ENCODE measurements around the gene DCBLD1. TPM values are rescaled to one million over a fixed set of nuclear protein-coding genes. Genes with fewer than 3 reads are reported as not detected.

Gene DCBLD1
- total and polyA plus RNA-seq, 2 of the 4 experiments (the other 2 are of a cell fraction): 21.1 to 27.8 TPM

- TF ChIP-seq USF2 (IDR thresholded peaks at IDR 0.05; ENCODE audit: low read depth, low read length) (peak; percentile 13; the same call in 1 of the 2 replicates), BHLHE40 (IDR thresholded peaks at IDR 0.05; ENCODE audit: low read depth, low read length) (peak; percentile 87)
Measured at GRCh38 chr6:117483004-117483644, 650 bp downstream of the DCBLD1 start (continued).

GRCh38 chr6:117483645-117484016, 1.2 kb downstream of the DCBLD1 start:
- ATAC-seq (ENCODE audit: low read depth): no peak
- CTCF ChIA-PET: interaction anchor here (0.8 to 1.8 kb wide), 4 partner anchors 10 to 75 kb away, joined by 3 to 5 read pairs (median 4); no protein-coding TSS in a partner anchor

More at GRCh38 chr6:117483645-117484016, 1.2 kb downstream of the DCBLD1 start:
- H3K4ac ChIP-seq (ENCODE audit: low read depth, low read length): peak overlapping the region; percentile 97
- H3K4me1 ChIP-seq (ENCODE audit: control insufficient read depth, insufficient read depth, low read length): peaks cover 9% of the 10 kb centered on the region
- H3K27ac ChIP-seq (ENCODE audit: insufficient read depth, low read length): peak overlapping the region; percentile 87
- H3K14ac ChIP-seq (replicated peaks; ENCODE audit: low read depth, low read length): peak overlapping the region; percentile 97
- intact Hi-C loops (cut with micrococcal nuclease): loop anchor here (2.0 kb wide), 3 partner anchors 33 to 73 kb away; no protein-coding TSS in a partner anchor
- H2BK20ac ChIP-seq (ENCODE audit: low read depth, low read length): peak overlapping the region; percentile 80; the same call in 1 of the 2 replicates
- peak overlapping the region; percentile 73 to 85; a peak in 3 of 4 replicates for H4K8ac ChIP-seq (ENCODE audit: low read depth in 2 of 2, low read length in 2 of 2)
- TF ChIP-seq MXI1 (IDR thresholded peaks at IDR 0.05; ENCODE audit: borderline replicate concordance, low read depth, low read length) (peak; percentile 88), BHLHE40 (IDR thresholded peaks at IDR 0.05; ENCODE audit: low read depth, low read length) (no peak)
- peak overlapping the region; percentile 56; the same call in 1 of the 2 replicates for H2AK5ac ChIP-seq (ENCODE audit: low read depth, low read length)
- no CpG with 5 or more reads among the region's 7 CpGs for WGBS, 2 experiments (ENCODE audit: extremely low coverage in 2 of 2, insufficient read length in 1 of 2)
- peak overlapping the region; percentile 94 for H2AK9ac ChIP-seq (replicated peaks; ENCODE audit: low read depth, low read length, poor library complexity)
- H2BK120ac ChIP-seq (ENCODE audit: low read depth, low read length): peak overlapping the region; percentile 90
- dilution Hi-C loops (cut with HindIII; ENCODE audit: low sequenced_read_pairs, unreplicated experiment): no loop called here
- H3K4me3 ChIP-seq (ENCODE audit: insufficient read depth, low read depth, low read length): peak overlapping the region; percentile 98
- H2AFZ ChIP-seq (replicated peaks; ENCODE audit: low read length, poor library complexity): peak overlapping the region; percentile 91
- no peaks in the 10 kb centered on the region; the same call in 1 of the 2 replicates for H4K20me1 ChIP-seq (ENCODE audit: insufficient read depth, low read length)
- H2BK15ac ChIP-seq (ENCODE audit: low read depth, low read length): peak overlapping the region; percentile 36; the same call in 1 of the 3 replicates
- peaks cover 7% of the 10 kb centered on the region for H3K36me3 ChIP-seq (ENCODE audit: control insufficient read depth, insufficient read depth, low read length)
- POLR2A ChIA-PET (ENCODE audit: unreplicated experiment): no interaction called here
- in situ Hi-C loops (cut with MboI; ENCODE audit: low sequenced_read_pairs): no loop called here
- peak overlapping the region; percentile 82 for H3K18ac ChIP-seq (ENCODE audit: low read depth, low read length)
- H3K9ac ChIP-seq (ENCODE audit: low read depth, low read length): peak overlapping the region; percentile 95
- peak overlapping the region; percentile 62 for H4K5ac ChIP-seq (ENCODE audit: low read depth, low read length)
- peak; percentile 48 for DNase-seq
- H3K9me3 ChIP-seq (ENCODE audit: control insufficient read depth, insufficient read depth, low read length): no peaks in the 10 kb centered on the region
- H3K4me2 ChIP-seq (ENCODE audit: low read depth, low read length): peak overlapping the region; percentile 99
- no TSS peak for BruUV-seq (replicated peaks)
- peak overlapping the region; percentile 96 for H3K56ac ChIP-seq (ENCODE audit: extremely low read depth, insufficient read depth, low read length)
- peak overlapping the region; percentile 99 for H3K23ac ChIP-seq (ENCODE audit: low read depth, low read length)
- peak overlapping the region; percentile 77 for H4K91ac ChIP-seq (ENCODE audit: insufficient read depth, low read depth, low read length)
- H3K79me1 ChIP-seq (ENCODE audit: low read depth in 1 of 2, low read length in 2 of 2): peaks cover 17 to 42% of the 10 kb centered on the region in 2 experiments; a peak in 3 of 4 replicates
- peak overlapping the region; percentile 68 for H2BK5ac ChIP-seq (ENCODE audit: low read depth, low read length, poor library complexity, severe bottlenecking)
- peaks cover 4% of the 10 kb centered on the region; the same call in 1 of the 2 replicates for H3K9me1 ChIP-seq (ENCODE audit: insufficient read depth, low read length)
- no peaks in the 10 kb centered on the region for H3K27me3 ChIP-seq (ENCODE audit: control insufficient read depth, insufficient read depth, low read length)
